T-helper 17 cell (primary cell): ENCODE data around the gene GCHFR. TPM values are rescaled to one million over a fixed set of nuclear protein-coding genes. Genes with fewer than 3 reads are reported as not detected.

ENCODE experiments used
- ATAC-seq: fragments of 150-1000 bp; cut with Tn5 transposase; 2 replicates; pipeline ENCODE4 v1.10.0; 2021; ENCODE audit warnings: mild to moderate bottlenecking, moderate library complexity
- DNase-seq, 3 donors: peaks; one replicate each; pipeline versions ENCODE4 v3.0.0 to v3.0.0-alpha.2; 2020 to 2021
- H3K9me3 ChIP-seq: one replicate; pipeline ENCODE4 v1.7.0; 2013; ENCODE audit warnings: low read length, mild to moderate bottlenecking; ENCODE audit not compliant: control insufficient read depth, poor library complexity, severe bottlenecking
- H3K27ac Mint-ChIP-seq: one replicate; pipeline ENCODE4 v1.8.0; 2022; ENCODE audit warnings: mild to moderate bottlenecking, moderate library complexity, mixed read lengths
- H3K27me3 Mint-ChIP-seq: one replicate; pipeline ENCODE4 v1.8.0; 2022; ENCODE audit warnings: mixed read lengths
- H3K36me3 Mint-ChIP-seq: one replicate; pipeline ENCODE4 v1.8.0; 2022; ENCODE audit warnings: low read depth, mixed read lengths
- H3K4me1 Mint-ChIP-seq: one replicate; pipeline ENCODE4 v1.8.0; 2022; ENCODE audit warnings: mild to moderate bottlenecking, mixed read lengths
- H3K4me3 Mint-ChIP-seq: one replicate; pipeline ENCODE4 v1.8.0; 2022; ENCODE audit warnings: mild to moderate bottlenecking, moderate library complexity, mixed read lengths
- total RNA-seq, 4 donors: library from RNA in 2 of 4; stranded (reverse) in 2 of 4; gene quantifications; one replicate each; pipeline ENCODE4 v1.2.3 and lab custom pipeline; 2022 to 2026

The GCHFR gene
- total RNA-seq, 2 donors from 2014 or later: 16.4 to 20.5 TPM

GRCh38 chr15:40762919-40763800 lies 708 bp upstream of the GCHFR start:
- Mint-ChIP-seq H3K27ac (peak overlapping the region; percentile 95), H3K4me1 (peaks cover 14% of the 10 kb centered on the region), H3K4me3 (peak overlapping the region; percentile 92), H3K27me3 (no peaks in the 10 kb centered on the region), H3K36me3 (no peaks in the 10 kb centered on the region)
- peak in 2 of 3 donors; percentile 28 to 37 for DNase-seq
- no peaks in the 10 kb centered on the region for H3K9me3 ChIP-seq
- peak; percentile 1 for ATAC-seq

- Mint-ChIP-seq H3K36me3 (no peaks in the 10 kb centered on the region), H3K27me3 (no peaks in the 10 kb centered on the region), H3K4me1 (peaks cover 20% of the 10 kb centered on the region), H3K4me3 (peak overlapping the region; percentile 92), H3K27ac (peak overlapping the region; percentile 95)
- no peaks in the 10 kb centered on the region for H3K9me3 ChIP-seq
- no peak for DNase-seq
- no peak for ATAC-seq
Observed at GRCh38 chr15:40764629-40765103, 798 bp downstream of the GCHFR start.

- H3K9me3 ChIP-seq: no peaks in the 10 kb centered on the region
- Mint-ChIP-seq H3K27me3 (no peaks in the 10 kb centered on the region), H3K4me3 (peak overlapping the region; percentile 15), H3K27ac (peak overlapping the region; percentile 95), H3K36me3 (no peaks in the 10 kb centered on the region), H3K4me1 (peaks cover 25% of the 10 kb centered on the region)
- no peak for ATAC-seq
- DNase-seq: no peak
Observed at GRCh38 chr15:40766194-40766815, 2.4 kb downstream of the GCHFR start.

GRCh38 chr15:40766906-40767837 lies 3.3 kb downstream of the GCHFR start:
- H3K9me3 ChIP-seq: no peaks in the 10 kb centered on the region
- ATAC-seq: no peak
- Mint-ChIP-seq H3K4me1 (peaks cover 25% of the 10 kb centered on the region), H3K27me3 (no peaks in the 10 kb centered on the region), H3K27ac (no peak overlapping the region), H3K4me3 (no peak overlapping the region), H3K36me3 (no peaks in the 10 kb centered on the region)
- no peak for DNase-seq

- Mint-ChIP-seq H3K4me3 (no peak overlapping the region), H3K4me1 (peaks cover 25% of the 10 kb centered on the region), H3K27me3 (no peaks in the 10 kb centered on the region), H3K36me3 (no peaks in the 10 kb centered on the region), H3K27ac (peak overlapping the region; percentile 79)
- DNase-seq (no peak), ATAC-seq (no peak)
- H3K9me3 ChIP-seq: no peaks in the 10 kb centered on the region
Observed at GRCh38 chr15:40767838-40768500, 4.1 kb downstream of the GCHFR start.

- Mint-ChIP-seq H3K4me3 (peak overlapping the region; percentile 61), H3K27me3 (no peaks in the 10 kb centered on the region), H3K27ac (peak overlapping the region; percentile 79), H3K36me3 (no peaks in the 10 kb centered on the region), H3K4me1 (peaks cover 21% of the 10 kb centered on the region)
- ATAC-seq (no peak), DNase-seq (no peak)
- no peaks in the 10 kb centered on the region for H3K9me3 ChIP-seq
Observed at GRCh38 chr15:40768521-40769273, 4.8 kb downstream of the GCHFR start.

- H3K27ac Mint-ChIP-seq: peak within 1 kb of the TSS; percentile 79
- no peaks in the 10 kb centered on the region for H3K27me3 Mint-ChIP-seq
- ATAC-seq (no peak), DNase-seq (no peak)
- no peaks in the 10 kb centered on the region for H3K36me3 Mint-ChIP-seq
- peak within 1 kb of the TSS; percentile 61 for H3K4me3 Mint-ChIP-seq
- H3K4me1 Mint-ChIP-seq: peaks cover 21% of the 10 kb centered on the region
- H3K9me3 ChIP-seq: no peaks in the 10 kb centered on the region
Observed at GRCh38 chr15:40769274-40770146, 5.6 kb downstream of the GCHFR start, which contains the start of gene C15orf62. Gene C15orf62, plus strand, starts transcription at chr15:40769980. Its CDS starts 516 bp downstream, at chr15:40770496.

GRCh38 chr15:40770147-40770721 lies 6.4 kb downstream of the GCHFR start:
- H3K36me3 Mint-ChIP-seq: peaks cover 3% of the 10 kb centered on the region
- peak overlapping the region; percentile 53 for H3K4me3 Mint-ChIP-seq
- H3K4me1 Mint-ChIP-seq: peaks cover 17% of the 10 kb centered on the region
- H3K27ac Mint-ChIP-seq: peak overlapping the region; percentile 79
- no peaks in the 10 kb centered on the region for H3K9me3 ChIP-seq
- no peaks in the 10 kb centered on the region for H3K27me3 Mint-ChIP-seq
- ATAC-seq (no peak), DNase-seq (no peak)

GRCh38 chr15:40771242-40771641 lies 7.4 kb downstream of the GCHFR start:
- no peak for ATAC-seq
- no peaks in the 10 kb centered on the region for H3K27me3 Mint-ChIP-seq
- peaks cover 3% of the 10 kb centered on the region for H3K36me3 Mint-ChIP-seq

GRCh38 chr15:40772014-40772413 lies 8.1 kb downstream of the GCHFR start:
- ATAC-seq: no peak
- DNase-seq: no peak
- H3K4me3 Mint-ChIP-seq: no peak overlapping the region
- peaks cover 19% of the 10 kb centered on the region for H3K4me1 Mint-ChIP-seq
- no peak overlapping the region for H3K27ac Mint-ChIP-seq
- H3K36me3 Mint-ChIP-seq: peaks cover 5% of the 10 kb centered on the region
- no peaks in the 10 kb centered on the region for H3K27me3 Mint-ChIP-seq
- no peaks in the 10 kb centered on the region for H3K9me3 ChIP-seq

More at GRCh38 chr15:40771242-40771641, 7.4 kb downstream of the GCHFR start:
- Mint-ChIP-seq H3K4me3 (no peak overlapping the region), H3K27ac (no peak overlapping the region), H3K4me1 (peaks cover 13% of the 10 kb centered on the region)
- H3K9me3 ChIP-seq: no peaks in the 10 kb centered on the region
- no peak for DNase-seq

GRCh38 chr15:40773496-40773895 lies 9.6 kb downstream of the GCHFR start:
- H3K4me1 Mint-ChIP-seq: peaks cover 17% of the 10 kb centered on the region
- DNase-seq (no peak), ATAC-seq (no peak)
- no peak overlapping the region for H3K4me3 Mint-ChIP-seq
- peaks cover 5% of the 10 kb centered on the region for H3K36me3 Mint-ChIP-seq
- H3K27ac Mint-ChIP-seq: peak overlapping the region; percentile 82
- H3K9me3 ChIP-seq: no peaks in the 10 kb centered on the region
- H3K27me3 Mint-ChIP-seq: no peaks in the 10 kb centered on the region
